GM12873 (cell line): ENCODE results near the gene FAM181A.

Source experiments
- CTCF ChIP-seq: IDR thresholded peaks from 2 replicates; pipeline ENCODE4 v1.5.1; 2012; ENCODE audit warnings: low read depth, mild to moderate bottlenecking, moderate library complexity, low read length, control low read depth; ENCODE audit not compliant: insufficient read depth; ENCODE audit errors: missing control alignments

Gene FAM181A

GRCh38 chr14:93926873-93927799 is at the start of gene FAM181A:
Gene FAM181A, plus strand, starts transcription at chr14:93927344. Its CDS starts 942 bp downstream, at chr14:93928286.
- no peak for TF ChIP-seq CTCF

- TF ChIP-seq CTCF: no peak
Observed at GRCh38 chr14:93878212-93878611, 48.9 kb upstream of the FAM181A start.

GRCh38 chr14:93878871-93879270 is 48.3 kb upstream of the FAM181A start:
- no peak for TF ChIP-seq CTCF

GRCh38 chr14:93879362-93879983 is 47.7 kb upstream of the FAM181A start:
- TF ChIP-seq CTCF: no peak

- no peak for TF ChIP-seq CTCF
Observed at GRCh38 chr14:93880021-93880820, 46.9 kb upstream of the FAM181A start.

GRCh38 chr14:93884950-93885349 is 42.2 kb upstream of the FAM181A start:
- no peak for TF ChIP-seq CTCF

GRCh38 chr14:93888995-93889394 is 38.1 kb upstream of the FAM181A start:
- TF ChIP-seq CTCF: no peak
